A673 (cell line): ENCODE results near the gene EDNRA.

Experiments
- CTCF ChIP-seq: fragments of 300-800, 200-600 bp; sonication (generic); conservative IDR thresholded peaks from 2 replicates; pipeline ENCODE4 v1.5.1; 2017; ENCODE audit warnings: low read depth, mild to moderate bottlenecking, antibody characterized with exemption, low read length, moderate library complexity, mixed read lengths
- EZH2 ChIP-seq: fragments of 200-600 bp; sonication (generic); IDR thresholded peaks from 2 replicates; pipeline ENCODE4 v1.6.1; 2017; ENCODE audit warnings: borderline replicate concordance, low read depth, mild to moderate bottlenecking, mixed read lengths, antibody characterized with exemption, low read length; ENCODE audit not compliant: poor library complexity, severe bottlenecking

- TF ChIP-seq CTCF (no peak), EZH2 (no peak)
Measured at GRCh38 chr4:147456706-147457105, 24.2 kb upstream of the EDNRA start.
